Neuronal stem cell (in vitro differentiated cells): ENCODE results near the gene RBM5.
A peak's percentile ranks its signal among the peaks of the same experiment; 100 is the strongest.

Experiments
- DNase-seq: peaks from one replicate; pipeline ENCODE4 v3.0.0-alpha.2; 2013; ENCODE audit warnings: low spot score
- H2AFZ ChIP-seq: one replicate; pipeline ENCODE4 v1.6.1; 2013; ENCODE audit warnings: mild to moderate bottlenecking, low read length, inconsistent platforms
- H2AK5ac ChIP-seq: 2 replicates; pipeline ENCODE4 v1.6.1; 2013; ENCODE audit warnings: low read depth, mild to moderate bottlenecking, inconsistent platforms, low read length, moderate library complexity, mixed read lengths
- H2BK120ac ChIP-seq: 2 replicates; pipeline ENCODE4 v1.6.1; 2013; ENCODE audit warnings: low read depth, mild to moderate bottlenecking, inconsistent platforms, low read length, moderate library complexity, mixed read lengths
- H2BK12ac ChIP-seq: one replicate; pipeline ENCODE4 v1.6.1; 2013; ENCODE audit warnings: low read length, inconsistent platforms
- H2BK15ac ChIP-seq: 2 replicates; pipeline ENCODE4 v1.6.1; 2013; ENCODE audit warnings: mild to moderate bottlenecking, low read length, inconsistent platforms, mixed read lengths
- H2BK5ac ChIP-seq: one replicate; pipeline ENCODE4 v1.6.1; 2013; ENCODE audit warnings: inconsistent platforms, mild to moderate bottlenecking, low read length, moderate library complexity
- H3K14ac ChIP-seq: one replicate; pipeline ENCODE4 v1.6.1; 2013; ENCODE audit warnings: low read length, inconsistent platforms
- H3K18ac ChIP-seq: 2 replicates; pipeline ENCODE4 v1.6.1; 2013; ENCODE audit warnings: low read length, inconsistent platforms
- H3K23ac ChIP-seq: 2 replicates; pipeline ENCODE4 v1.6.1; 2013; ENCODE audit warnings: low read depth, mild to moderate bottlenecking, mixed read lengths, low read length, inconsistent platforms; ENCODE audit not compliant: poor library complexity
- H3K27ac ChIP-seq: replicated peaks from 3 replicates; pipeline ENCODE4 v1.5.1; 2013; ENCODE audit warnings: low read length, inconsistent platforms
- H3K27me3 ChIP-seq, 3 experiments: 2 replicates each; pipeline ENCODE4 v1.6.1; 2013; ENCODE audit warnings: low read length in 3 of 3, mild to moderate bottlenecking in 2 of 3, inconsistent platforms in 1 of 3, low read depth in 1 of 3, mixed read lengths in 1 of 3, moderate library complexity in 1 of 3; ENCODE audit not compliant: control insufficient read depth in 3 of 3, insufficient read depth in 3 of 3
- H3K36me3 ChIP-seq, 2 donors: replicated peaks in 1 of 2; 2 replicates each; pipeline ENCODE4 v1.6.1; 2013; ENCODE audit warnings: low read length in 2 of 2; ENCODE audit not compliant: control insufficient read depth in 2 of 2, insufficient read depth in 2 of 2
- H3K4ac ChIP-seq: 2 replicates; pipeline ENCODE4 v1.6.1; 2013; ENCODE audit warnings: inconsistent platforms, mild to moderate bottlenecking, low read length, moderate library complexity
- H3K4me1 ChIP-seq, 2 donors: 1 replicate in 1 of 2; 2 replicates in 1 of 2; pipeline ENCODE4 v1.6.1; 2013; ENCODE audit warnings: low read length in 2 of 2, low read depth in 1 of 2; ENCODE audit not compliant: control insufficient read depth in 2 of 2, insufficient read depth in 1 of 2
- H3K4me2 ChIP-seq: one replicate; pipeline ENCODE4 v1.6.1; 2013; ENCODE audit warnings: mild to moderate bottlenecking, low read length, inconsistent platforms; ENCODE audit not compliant: insufficient read depth, poor library complexity, severe bottlenecking
- H3K4me3 ChIP-seq, 2 donors: 2 replicates each; pipeline ENCODE4 v1.5.1; 2013; ENCODE audit warnings: low read length in 2 of 2, mild to moderate bottlenecking in 2 of 2, inconsistent platforms in 1 of 2, moderate library complexity in 1 of 2
- H3K79me1 ChIP-seq: one replicate; pipeline ENCODE4 v1.6.1; 2013; ENCODE audit warnings: low read depth, mild to moderate bottlenecking, inconsistent platforms, low read length, moderate library complexity
- H3K9ac ChIP-seq: one replicate; pipeline ENCODE4 v1.6.1; 2013; ENCODE audit warnings: mild to moderate bottlenecking, low read depth, low read length, inconsistent platforms; ENCODE audit not compliant: poor library complexity
- H3K9me3 ChIP-seq, 2 donors: replicated peaks in 1 of 2; 2 replicates each; pipeline versions ENCODE3 to v1.6.1; 2013; ENCODE audit warnings: low read length in 2 of 2, mild to moderate bottlenecking in 2 of 2, inconsistent platforms in 1 of 2, low read depth in 1 of 2, mixed read lengths in 1 of 2, moderate library complexity in 1 of 2; ENCODE audit not compliant: control insufficient read depth in 2 of 2, insufficient read depth in 1 of 2
- H4K8ac ChIP-seq: one replicate; pipeline ENCODE4 v1.6.1; 2013; ENCODE audit warnings: low read depth, mild to moderate bottlenecking, inconsistent platforms, low read length, moderate library complexity
- H4K91ac ChIP-seq: one replicate; pipeline ENCODE4 v1.6.1; 2013; ENCODE audit warnings: low read length, low read depth, mild to moderate bottlenecking, inconsistent platforms; ENCODE audit not compliant: poor library complexity
- WGBS, 2 donors: extraction: QIAGEN DNeasy Blood & Tissue Kit; methylation state at CpG; one replicate each; pipeline ENCODE4 v1.1.7; 2013; ENCODE audit warnings: missing lambda C conversion rate in 2 of 2, mixed read lengths in 1 of 2; ENCODE audit not compliant: insufficient read length in 2 of 2, insufficient replicate concordance in 1 of 2; ENCODE audit errors: extremely low coverage in 2 of 2; 5-methylcytosine and 5-hydroxymethylcytosine counted together

Gene RBM5

GRCh38 chr3:50167069-50167840 is 78.5 kb downstream of the RBM5 start:
- Histone ChIP-seq H3K9me3 (no peaks in the 10 kb centered on the region), H2BK5ac (peak overlapping the region; percentile 95), H3K79me1 (peaks cover 27% of the 10 kb centered on the region), H3K4me1 (peaks cover 43 to 68% of the 10 kb centered on the region in 2 donors), H2BK120ac (peak overlapping the region; percentile 69), H3K23ac (no peak overlapping the region), H4K8ac (peak overlapping the region; percentile 1), H3K36me3 (peaks cover 0 to 23% of the 10 kb centered on the region in 2 donors), H3K27me3 (peaks cover 0 to 20% (median 0%) of the 10 kb centered on the region in 3 experiments), H2AFZ (peak overlapping the region; percentile 31), H2BK15ac (peak overlapping the region; percentile 13), H3K27ac (peak overlapping the region; percentile 89), H3K14ac (no peak overlapping the region), H2AK5ac (peak overlapping the region; percentile 20), H4K91ac (no peak overlapping the region), H3K9ac (no peak overlapping the region), H3K4me3 (no peak overlapping the region), H3K4ac (no peak overlapping the region), H3K18ac (peak overlapping the region; percentile 91), H2BK12ac (peak overlapping the region; percentile 79), H3K4me2 (peak overlapping the region; percentile 38)
- no CpG with 5 or more reads among the region's 16 CpGs for WGBS, 2 donors
- DNase-seq, result no peak

DNA sequence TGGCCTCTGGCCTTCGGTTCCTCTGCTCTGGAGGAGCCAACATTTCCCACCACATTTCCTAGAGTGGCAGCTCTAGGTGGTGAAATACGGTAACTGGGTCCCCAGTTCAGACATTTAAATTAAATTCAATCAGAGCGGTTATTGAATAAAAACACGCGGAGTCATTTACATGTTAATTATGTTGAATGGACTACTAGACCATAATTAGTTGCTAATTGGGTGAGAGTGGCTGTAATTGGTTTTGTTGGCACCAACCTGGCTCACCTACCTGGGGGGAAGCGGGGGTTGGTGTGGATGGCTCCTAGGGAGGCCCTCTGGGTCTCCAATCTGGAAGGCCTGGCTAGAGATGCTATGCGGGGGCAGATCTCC is 79.1 kb downstream of the RBM5 start:
- Histone ChIP-seq H2BK120ac (peak overlapping the region; percentile 69), H4K8ac (no peak overlapping the region), H3K27ac (peak overlapping the region; percentile 89), H3K27me3 (peaks cover 0 to 14% (median 0%) of the 10 kb centered on the region in 3 experiments), H3K23ac (no peak overlapping the region), H3K4me1 (peaks cover 43 to 69% of the 10 kb centered on the region in 2 donors), H2BK5ac (peak overlapping the region; percentile 95), H2BK12ac (peak overlapping the region; percentile 85), H4K91ac (no peak overlapping the region), H3K14ac (no peak overlapping the region), H3K36me3 (peaks cover 0 to 18% of the 10 kb centered on the region in 2 donors), H3K9me3 (no peaks in the 10 kb centered on the region), H2AFZ (no peak overlapping the region), H3K4ac (peak overlapping the region; percentile 19), H3K18ac (peak overlapping the region; percentile 98), H3K4me2 (peak overlapping the region; percentile 52), H3K9ac (no peak overlapping the region), H3K79me1 (peaks cover 28% of the 10 kb centered on the region), H2BK15ac (peak overlapping the region; percentile 13), H3K4me3 (no peak overlapping the region), H2AK5ac (peak overlapping the region; percentile 20)
- no CpG with 5 or more reads among the region's 7 CpGs for WGBS, 2 donors
- no peak for DNase-seq

DNA sequence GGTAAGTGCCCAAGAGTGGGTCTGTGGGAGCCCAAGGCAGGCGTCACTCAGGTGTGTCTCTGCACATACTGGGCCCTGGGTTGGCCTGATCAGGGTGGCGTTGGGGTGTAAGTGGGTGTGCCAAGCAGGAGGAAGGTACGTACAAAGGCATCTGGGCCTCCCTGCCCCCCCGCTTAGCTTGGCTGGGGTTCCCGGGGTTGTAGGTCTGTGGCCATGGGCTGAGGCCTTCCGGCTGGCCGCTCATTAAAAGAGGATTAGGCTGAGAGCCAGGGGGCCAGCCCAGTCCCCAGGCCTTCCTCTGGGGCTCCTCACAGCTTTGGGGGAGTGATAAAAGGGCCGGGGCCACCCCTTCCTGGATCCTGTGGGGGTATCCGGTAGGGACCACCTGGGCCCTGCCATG is 79.7 kb downstream of the RBM5 start:
- H3K27me3 ChIP-seq, result peaks cover 0 to 9% (median 0%) of the 10 kb centered on the region in 3 experiments
- H3K14ac ChIP-seq, result no peak overlapping the region
- peak overlapping the region; percentile 85 for H2BK12ac ChIP-seq
- DNase-seq, result peak; percentile 70
- no peak overlapping the region for H3K9ac ChIP-seq
- peaks cover 0 to 13% of the 10 kb centered on the region in 2 donors for H3K36me3 ChIP-seq
- peaks cover 43 to 69% of the 10 kb centered on the region in 2 donors for H3K4me1 ChIP-seq
- no peak overlapping the region for H4K91ac ChIP-seq
- H3K4me3 ChIP-seq, result no peak overlapping the region
- H2BK15ac ChIP-seq, result no peak overlapping the region
- H3K4ac ChIP-seq, result no peak overlapping the region
- H3K18ac ChIP-seq, result peak overlapping the region; percentile 98
- peak overlapping the region; percentile 69 for H2BK120ac ChIP-seq
- no peak overlapping the region for H3K23ac ChIP-seq
- H2AFZ ChIP-seq, result no peak overlapping the region
- H3K9me3 ChIP-seq, result no peaks in the 10 kb centered on the region
- no peak overlapping the region for H4K8ac ChIP-seq
- peak overlapping the region; percentile 95 for H2BK5ac ChIP-seq
- H2AK5ac ChIP-seq, result peak overlapping the region; percentile 8
- peak overlapping the region; percentile 89 for H3K27ac ChIP-seq
- no CpG with 5 or more reads among the region's 9 CpGs for WGBS, 2 donors
- peak overlapping the region; percentile 52 for H3K4me2 ChIP-seq
- H3K79me1 ChIP-seq, result peaks cover 26% of the 10 kb centered on the region
